Chondrocyte (in vitro differentiated cells): ENCODE data around the gene CORO1C. TPM values are rescaled to one million over a fixed set of nuclear protein-coding genes. Genes with fewer than 3 reads are reported as not detected.
"Not testable (repeated sequence)": the region's sequence is repeated elsewhere in the genome, so short reads cannot be mapped to it uniquely, and the experiment has no call there.

Source experiments
- DNase-seq: peaks from one replicate; pipeline ENCODE4 v3.0.0; 2021; ENCODE audit warnings: mixed read lengths, low spot score
- H3K27ac Mint-ChIP-seq: one replicate; pipeline ENCODE4 v1.8.0; 2021; ENCODE audit warnings: mild to moderate bottlenecking, moderate library complexity, mixed read lengths; ENCODE audit not compliant: unreplicated experiment
- H3K27me3 Mint-ChIP-seq: 2 replicates; pipeline ENCODE4 v1.8.0; 2021; ENCODE audit warnings: low read depth, mixed read lengths
- H3K36me3 Mint-ChIP-seq: 2 replicates; pipeline ENCODE4 v1.8.0; 2021; ENCODE audit warnings: low read depth, mixed read lengths
- H3K4me1 Mint-ChIP-seq: 2 replicates; pipeline ENCODE4 v1.8.0; 2021; ENCODE audit warnings: low read depth, mild to moderate bottlenecking, mixed read lengths
- H3K4me3 Mint-ChIP-seq: one replicate; pipeline ENCODE4 v1.8.0; 2021; ENCODE audit warnings: mild to moderate bottlenecking, moderate library complexity, mixed read lengths; ENCODE audit not compliant: unreplicated experiment
- H3K9me3 Mint-ChIP-seq: 2 replicates; pipeline ENCODE4 v1.8.0; 2021; ENCODE audit warnings: low read depth, mixed read lengths
- CTCF ChIP-seq: fragments of 200-600 bp; sonication (generic); IDR thresholded peaks from 2 replicates; pipeline ENCODE4 v1.5.0; 2021; ENCODE audit warnings: antibody characterized with exemption, mild to moderate bottlenecking, moderate library complexity
- total RNA-seq: library from RNA; stranded (reverse); gene quantifications from 3 replicates; pipeline ENCODE4 v1.2.1, GENCODE V29; 2021

Gene CORO1C
- total RNA-seq, 1 donor from 2014 or later: 336 TPM

GRCh38 chr12:108663324-108664015 lies 67.8 kb downstream of the CORO1C start:
- TF ChIP-seq CTCF: no peak
- no peaks in the 10 kb centered on the region for H3K9me3 Mint-ChIP-seq
- peaks cover 15% of the 10 kb centered on the region for H3K36me3 Mint-ChIP-seq
- H3K27ac Mint-ChIP-seq: peak overlapping the region; percentile 94
- no peak overlapping the region for H3K4me3 Mint-ChIP-seq
- DNase-seq: no peak
- H3K27me3 Mint-ChIP-seq: no peaks in the 10 kb centered on the region
- peaks cover 78% of the 10 kb centered on the region for H3K4me1 Mint-ChIP-seq

GRCh38 chr12:108658115-108658514 lies 73.2 kb downstream of the CORO1C start:
- peaks cover 33% of the 10 kb centered on the region for H3K36me3 Mint-ChIP-seq
- not testable (repeated sequence) for H3K27ac Mint-ChIP-seq, H3K27me3 Mint-ChIP-seq, H3K9me3 Mint-ChIP-seq, H3K4me3 Mint-ChIP-seq, DNase-seq
- H3K4me1 Mint-ChIP-seq: peaks cover 28% of the 10 kb centered on the region

- Mint-ChIP-seq H3K27ac (peak overlapping the region; percentile 50), H3K4me1 (peaks cover 28% of the 10 kb centered on the region), H3K4me3 (no peak overlapping the region), H3K36me3 (peaks cover 38% of the 10 kb centered on the region), H3K9me3 (no peaks in the 10 kb centered on the region), H3K27me3 (no peaks in the 10 kb centered on the region)
- no peak for DNase-seq
- TF ChIP-seq CTCF: no peak
Measured at GRCh38 chr12:108657130-108657745, 74.1 kb downstream of the CORO1C start.

GRCh38 chr12:108656247-108656646 lies 75.1 kb downstream of the CORO1C start:
- Mint-ChIP-seq H3K27ac (peak overlapping the region; percentile 49), H3K4me1 (peaks cover 23% of the 10 kb centered on the region), H3K36me3 (peaks cover 39% of the 10 kb centered on the region)
- DNase-seq, H3K27me3 Mint-ChIP-seq, H3K4me3 Mint-ChIP-seq, H3K9me3 Mint-ChIP-seq: not testable (repeated sequence)

- not testable (repeated sequence) for H3K27me3 Mint-ChIP-seq, H3K4me3 Mint-ChIP-seq, H3K27ac Mint-ChIP-seq, DNase-seq, H3K9me3 Mint-ChIP-seq
- peaks cover 20% of the 10 kb centered on the region for H3K4me1 Mint-ChIP-seq
- H3K36me3 Mint-ChIP-seq: peaks cover 38% of the 10 kb centered on the region
Measured at GRCh38 chr12:108655812-108656175, 75.5 kb downstream of the CORO1C start.

GRCh38 chr12:108654622-108655021 lies 76.7 kb downstream of the CORO1C start:
- not testable (repeated sequence) for H3K27ac Mint-ChIP-seq, H3K4me3 Mint-ChIP-seq, H3K27me3 Mint-ChIP-seq, H3K9me3 Mint-ChIP-seq, DNase-seq
- H3K4me1 Mint-ChIP-seq: peaks cover 21% of the 10 kb centered on the region
- H3K36me3 Mint-ChIP-seq: peaks cover 40% of the 10 kb centered on the region

- H3K9me3 Mint-ChIP-seq: no peaks in the 10 kb centered on the region
- peaks cover 35% of the 10 kb centered on the region for H3K36me3 Mint-ChIP-seq
- no peak overlapping the region for H3K4me3 Mint-ChIP-seq
- no peak for DNase-seq
- no peak for TF ChIP-seq CTCF
- H3K4me1 Mint-ChIP-seq: peaks cover 24% of the 10 kb centered on the region
- H3K27me3 Mint-ChIP-seq: no peaks in the 10 kb centered on the region
- peak overlapping the region; percentile 13 for H3K27ac Mint-ChIP-seq
Measured at GRCh38 chr12:108653922-108654321, 77.4 kb downstream of the CORO1C start.
